Liver (tissue), 9 donors: ENCODE data around the gene PAN3. TPM values are rescaled to one million over a fixed set of nuclear protein-coding genes. Genes with fewer than 3 reads are reported as not detected.

Experiments
- DNase-seq: peaks from one replicate; pipeline ENCODE4 v3.0.0-alpha.2; 2017; ENCODE audit warnings: low spot score
- H3K27ac ChIP-seq, 2 donors: one replicate each; pipeline ENCODE4 v1.7.0; 2013; ENCODE audit warnings: inconsistent platforms in 2 of 2, low read length in 2 of 2, control low read depth in 1 of 2, low read depth in 1 of 2, mild to moderate bottlenecking in 1 of 2
- H3K27me3 ChIP-seq, 4 donors: one replicate each; pipeline versions ENCODE4 v1.6.1 to v1.7.0; 2013; ENCODE audit warnings: low read length in 3 of 4, inconsistent platforms in 1 of 4, mild to moderate bottlenecking in 1 of 4, moderate library complexity in 1 of 4; ENCODE audit not compliant: control insufficient read depth in 4 of 4, insufficient read depth in 4 of 4
- H3K36me3 ChIP-seq, 4 donors: one replicate each; pipeline versions ENCODE4 v1.6.1 to v1.7.0; 2013; ENCODE audit warnings: low read length in 3 of 4, mild to moderate bottlenecking in 3 of 4, low read depth in 1 of 4, moderate library complexity in 1 of 4; ENCODE audit not compliant: control insufficient read depth in 4 of 4, insufficient read depth in 3 of 4
- H3K4me1 ChIP-seq, 4 donors: one replicate each; pipeline versions ENCODE4 v1.6.1 to v1.7.0; 2013; ENCODE audit warnings: low read length in 3 of 4, mild to moderate bottlenecking in 3 of 4, moderate library complexity in 1 of 4; ENCODE audit not compliant: control insufficient read depth in 4 of 4, insufficient read depth in 4 of 4
- H3K4me3 ChIP-seq, 3 donors: one replicate each; pipeline versions ENCODE4 v1.6.1 to v1.7.0; 2013; ENCODE audit warnings: low read length in 3 of 3, control low read depth in 1 of 3, low read depth in 1 of 3, mild to moderate bottlenecking in 1 of 3
- H3K9ac ChIP-seq, 2 donors: one replicate each; pipeline ENCODE4 v1.7.0; 2013; ENCODE audit warnings: low read length in 2 of 2, mild to moderate bottlenecking in 2 of 2, moderate library complexity in 2 of 2, control low read depth in 1 of 2, low read depth in 1 of 2
- H3K9me3 ChIP-seq, 4 donors: one replicate each; pipeline versions ENCODE4 v1.6.1 to v1.7.0; 2013; ENCODE audit warnings: low read length in 3 of 4; ENCODE audit not compliant: control insufficient read depth in 4 of 4
- EGR1 ChIP-seq, 2 donors: IDR thresholded peaks; 2 replicates each; pipeline ENCODE4 v1.6.1; 2016 to 2018; ENCODE audit warnings: antibody characterized with exemption in 2 of 2, low read depth in 2 of 2
- FOXA1 ChIP-seq: IDR thresholded peaks from 2 replicates; pipeline ENCODE4 v1.6.1; 2016; ENCODE audit warnings: antibody characterized with exemption
- FOXA2 ChIP-seq: IDR thresholded peaks from 2 replicates; pipeline ENCODE4 v1.6.1; 2016; ENCODE audit warnings: antibody characterized with exemption
- HNF4A ChIP-seq, 2 donors: conservative IDR thresholded peaks; 2 replicates each; pipeline ENCODE4 v1.6.1; 2016; ENCODE audit warnings: antibody characterized with exemption in 2 of 2, mild to moderate bottlenecking in 2 of 2
- HNF4G ChIP-seq: IDR thresholded peaks from 2 replicates; pipeline ENCODE4 v1.6.1; 2016; ENCODE audit warnings: antibody characterized with exemption
- JUND ChIP-seq, 2 donors: IDR thresholded peaks; 2 replicates each; pipeline ENCODE4 v1.6.1; 2016; ENCODE audit warnings: antibody characterized with exemption in 2 of 2
- NR2F2 ChIP-seq: IDR thresholded peaks from 2 replicates; pipeline ENCODE4 v1.6.1; 2016; ENCODE audit warnings: antibody characterized with exemption
- RAD21 ChIP-seq, 2 donors: IDR thresholded peaks; 2 replicates each; pipeline ENCODE4 v1.6.1; 2016; ENCODE audit warnings: antibody characterized with exemption in 2 of 2, mild to moderate bottlenecking in 2 of 2
- RXRA ChIP-seq, 2 donors: IDR thresholded peaks; 2 replicates each; pipeline ENCODE4 v1.6.1; 2017 to 2018; ENCODE audit warnings: antibody characterized with exemption in 2 of 2, mild to moderate bottlenecking in 1 of 2
- SP1 ChIP-seq: IDR thresholded peaks from 2 replicates; pipeline ENCODE4 v1.6.1; 2018; ENCODE audit warnings: antibody characterized with exemption, mild to moderate bottlenecking
- TAF1 ChIP-seq: conservative IDR thresholded peaks from 2 replicates; pipeline ENCODE4 v1.6.1; 2016; ENCODE audit warnings: antibody characterized with exemption, mild to moderate bottlenecking
- YY1 ChIP-seq: IDR thresholded peaks from 2 replicates; pipeline ENCODE4 v1.6.1; 2016; ENCODE audit warnings: antibody characterized with exemption, mild to moderate bottlenecking
- ZBTB33 ChIP-seq: IDR thresholded peaks from 2 replicates; pipeline ENCODE4 v1.6.1; 2016; ENCODE audit warnings: antibody characterized with exemption
- WGBS: extraction: QIAGEN DNeasy Blood & Tissue Kit; methylation state at CpG from one replicate; pipeline ENCODE4 v1.1.7; 2013; 5-methylcytosine and 5-hydroxymethylcytosine counted together
- polyA plus RNA-seq, 2 donors: library from polyadenylated mRNA; stranded (reverse) in 1 of 2; unstranded in 1 of 2; fragments of 200-250 nt in 1 of 2; fragments of >200 nt in 1 of 2; fragmentation: Nextera tagmentation in 1 of 2; extraction: Ambion mirVana in 1 of 2; gene quantifications; one replicate each; pipeline versions ENCODE4 v1.2.1 to v1.2.3, GENCODE V29; 2013 to 2015
- total RNA-seq, 2 donors: library from RNA; depleted of rRNA; stranded (reverse); fragments of >200 nt; gene quantifications; one replicate each; pipeline ENCODE4 v1.2.3, GENCODE V29; 2014
- TF ChIP-seq, protein P1 (sequence below): IDR thresholded peaks from 2 replicates; pipeline ENCODE4 v1.6.1; 2016; ENCODE audit warnings: antibody characterized with exemption
- TF ChIP-seq, protein P2 (sequence below): fragments of 150-350 bp; IDR thresholded peaks from 2 replicates; pipeline ENCODE4 v1.5.1; 2017; ENCODE audit warnings: improper control_type of control experiment, low read depth, low read length; ENCODE audit not compliant: missing input control
- TF ChIP-seq, protein P3 (sequence below): IDR thresholded peaks from 2 replicates; pipeline ENCODE4 v1.6.1; 2016; ENCODE audit warnings: antibody characterized with exemption, mild to moderate bottlenecking
- TF ChIP-seq, protein P4 (sequence below): IDR thresholded peaks from 2 replicates; pipeline ENCODE4 v1.6.1; 2016; ENCODE audit warnings: antibody characterized with exemption
- donor health status: healthy.
- donor health status: healthy.
- donor health status: healthy.
- donor health status: healthy.
- donor health status: healthy.

Gene PAN3
- total and polyA plus RNA-seq, 4 donors, result 2.9 to 22.8 (median 11.6) TPM

DNA sequence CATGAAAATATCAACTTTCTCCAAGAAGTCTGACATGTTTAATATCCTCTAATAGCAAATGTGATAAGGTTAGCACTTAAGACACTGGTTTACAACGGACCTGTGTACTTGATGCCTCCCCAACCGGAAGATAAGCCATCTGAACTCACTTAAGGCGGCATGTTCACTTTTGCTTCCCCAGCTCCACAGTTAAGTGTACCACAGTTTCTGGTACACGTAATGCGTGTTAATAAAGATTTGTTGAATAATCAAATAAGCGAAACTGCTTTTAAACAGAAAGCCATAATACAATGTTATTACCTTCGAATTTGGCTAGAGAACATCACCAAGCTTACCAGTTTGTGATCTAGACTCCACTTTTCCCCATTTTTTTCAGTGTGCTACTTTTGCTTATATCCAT is 1.4 kb upstream of the PAN3 start:
- Histone ChIP-seq H3K4me3 (peak overlapping the region in 2 of 3 donors; percentile 75 to 99), H3K9ac (peak overlapping the region; percentile 86 to 92), H3K4me1 (peaks cover 7 to 17% (median 12%) of the 10 kb centered on the region in 4 donors), H3K9me3 (no peaks in the 10 kb centered on the region), H3K36me3 (no peaks in the 10 kb centered on the region), H3K27ac (no peak overlapping the region), H3K27me3 (no peaks in the 10 kb centered on the region)
- DNase-seq, result no peak
- TF ChIP-seq EGR1 (IDR thresholded peaks at IDR 0.05; ENCODE audit: low read depth in 2 of 2), result no peak
- TF ChIP-seq, protein P1, sequence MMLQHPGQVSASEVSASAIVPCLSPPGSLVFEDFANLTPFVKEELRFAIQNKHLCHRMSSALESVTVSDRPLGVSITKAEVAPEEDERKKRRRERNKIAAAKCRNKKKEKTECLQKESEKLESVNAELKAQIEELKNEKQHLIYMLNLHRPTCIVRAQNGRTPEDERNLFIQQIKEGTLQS, result no peak
- 55% methylated on average over 7 of the region's 7 CpGs for WGBS

DNA sequence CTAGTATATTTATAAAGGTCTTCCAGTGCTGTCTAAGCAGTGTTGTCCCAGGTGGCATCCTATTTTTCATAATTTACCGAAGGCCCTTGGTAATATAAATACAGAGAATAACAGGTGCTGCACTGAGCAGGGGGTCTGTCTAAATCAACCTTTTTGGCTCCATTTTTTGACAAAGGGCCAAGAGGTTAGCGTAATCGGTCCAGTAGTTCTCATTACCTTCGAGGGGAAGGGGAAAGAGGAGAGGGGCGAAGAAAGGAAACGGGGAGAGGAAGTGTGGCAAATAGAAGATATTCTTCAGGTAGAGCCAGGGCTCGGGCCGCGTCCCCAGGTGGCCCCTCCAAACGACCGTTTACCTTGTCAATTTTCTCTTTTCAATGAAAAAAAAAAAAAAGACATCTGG is 749 bp upstream of the PAN3 start:
- H3K36me3 ChIP-seq, result no peaks in the 10 kb centered on the region
- no peak for DNase-seq
- peak overlapping the region; percentile 62 to 99 (median 75) for H3K4me3 ChIP-seq
- peak overlapping the region; percentile 86 to 92 for H3K9ac ChIP-seq
- H3K4me1 ChIP-seq, result peaks cover 7 to 20% (median 12%) of the 10 kb centered on the region in 4 donors
- no peaks in the 10 kb centered on the region for H3K9me3 ChIP-seq
- under 1% methylated on average over 11 of the region's 11 CpGs for WGBS
- TF ChIP-seq FOXA1, result no peak
- TF ChIP-seq, protein P2, sequence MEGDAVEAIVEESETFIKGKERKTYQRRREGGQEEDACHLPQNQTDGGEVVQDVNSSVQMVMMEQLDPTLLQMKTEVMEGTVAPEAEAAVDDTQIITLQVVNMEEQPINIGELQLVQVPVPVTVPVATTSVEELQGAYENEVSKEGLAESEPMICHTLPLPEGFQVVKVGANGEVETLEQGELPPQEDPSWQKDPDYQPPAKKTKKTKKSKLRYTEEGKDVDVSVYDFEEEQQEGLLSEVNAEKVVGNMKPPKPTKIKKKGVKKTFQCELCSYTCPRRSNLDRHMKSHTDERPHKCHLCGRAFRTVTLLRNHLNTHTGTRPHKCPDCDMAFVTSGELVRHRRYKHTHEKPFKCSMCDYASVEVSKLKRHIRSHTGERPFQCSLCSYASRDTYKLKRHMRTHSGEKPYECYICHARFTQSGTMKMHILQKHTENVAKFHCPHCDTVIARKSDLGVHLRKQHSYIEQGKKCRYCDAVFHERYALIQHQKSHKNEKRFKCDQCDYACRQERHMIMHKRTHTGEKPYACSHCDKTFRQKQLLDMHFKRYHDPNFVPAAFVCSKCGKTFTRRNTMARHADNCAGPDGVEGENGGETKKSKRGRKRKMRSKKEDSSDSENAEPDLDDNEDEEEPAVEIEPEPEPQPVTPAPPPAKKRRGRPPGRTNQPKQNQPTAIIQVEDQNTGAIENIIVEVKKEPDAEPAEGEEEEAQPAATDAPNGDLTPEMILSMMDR, result no peak
- TF ChIP-seq HNF4A (conservative IDR thresholded peaks at IDR 0.05), result no peak
- TF ChIP-seq HNF4G, result no peak
- no peak for TF ChIP-seq RXRA (IDR thresholded peaks at IDR 0.05)
- TF ChIP-seq, protein P3, sequence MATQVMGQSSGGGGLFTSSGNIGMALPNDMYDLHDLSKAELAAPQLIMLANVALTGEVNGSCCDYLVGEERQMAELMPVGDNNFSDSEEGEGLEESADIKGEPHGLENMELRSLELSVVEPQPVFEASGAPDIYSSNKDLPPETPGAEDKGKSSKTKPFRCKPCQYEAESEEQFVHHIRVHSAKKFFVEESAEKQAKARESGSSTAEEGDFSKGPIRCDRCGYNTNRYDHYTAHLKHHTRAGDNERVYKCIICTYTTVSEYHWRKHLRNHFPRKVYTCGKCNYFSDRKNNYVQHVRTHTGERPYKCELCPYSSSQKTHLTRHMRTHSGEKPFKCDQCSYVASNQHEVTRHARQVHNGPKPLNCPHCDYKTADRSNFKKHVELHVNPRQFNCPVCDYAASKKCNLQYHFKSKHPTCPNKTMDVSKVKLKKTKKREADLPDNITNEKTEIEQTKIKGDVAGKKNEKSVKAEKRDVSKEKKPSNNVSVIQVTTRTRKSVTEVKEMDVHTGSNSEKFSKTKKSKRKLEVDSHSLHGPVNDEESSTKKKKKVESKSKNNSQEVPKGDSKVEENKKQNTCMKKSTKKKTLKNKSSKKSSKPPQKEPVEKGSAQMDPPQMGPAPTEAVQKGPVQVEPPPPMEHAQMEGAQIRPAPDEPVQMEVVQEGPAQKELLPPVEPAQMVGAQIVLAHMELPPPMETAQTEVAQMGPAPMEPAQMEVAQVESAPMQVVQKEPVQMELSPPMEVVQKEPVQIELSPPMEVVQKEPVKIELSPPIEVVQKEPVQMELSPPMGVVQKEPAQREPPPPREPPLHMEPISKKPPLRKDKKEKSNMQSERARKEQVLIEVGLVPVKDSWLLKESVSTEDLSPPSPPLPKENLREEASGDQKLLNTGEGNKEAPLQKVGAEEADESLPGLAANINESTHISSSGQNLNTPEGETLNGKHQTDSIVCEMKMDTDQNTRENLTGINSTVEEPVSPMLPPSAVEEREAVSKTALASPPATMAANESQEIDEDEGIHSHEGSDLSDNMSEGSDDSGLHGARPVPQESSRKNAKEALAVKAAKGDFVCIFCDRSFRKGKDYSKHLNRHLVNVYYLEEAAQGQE, result no peak
- no peak for TF ChIP-seq EGR1 (IDR thresholded peaks at IDR 0.05; ENCODE audit: low read depth in 2 of 2)
- TF ChIP-seq TAF1, result no peak
- TF ChIP-seq NR2F2, result no peak
- TF ChIP-seq SP1, result no peak
- TF ChIP-seq YY1, result no peak
- TF ChIP-seq RAD21 (IDR thresholded peaks at IDR 0.05), result no peak
- TF ChIP-seq JUND (IDR thresholded peaks at IDR 0.05), result no peak
- no peak for TF ChIP-seq ZBTB33
- TF ChIP-seq, protein P4, sequence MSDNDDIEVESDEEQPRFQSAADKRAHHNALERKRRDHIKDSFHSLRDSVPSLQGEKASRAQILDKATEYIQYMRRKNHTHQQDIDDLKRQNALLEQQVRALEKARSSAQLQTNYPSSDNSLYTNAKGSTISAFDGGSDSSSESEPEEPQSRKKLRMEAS, result no peak
- no peak for TF ChIP-seq FOXA2
- TF ChIP-seq, protein P1, result no peak
- peak overlapping the region; percentile 97 to 99 for H3K27ac ChIP-seq
- H3K27me3 ChIP-seq, result no peaks in the 10 kb centered on the region
